MM.1S (cell line): ENCODE measurements around the gene ELP4.

ENCODE experiments used
- DNase-seq: peaks from one replicate; pipeline ENCODE4 v3.0.0-alpha.2; 2015
- H2AFZ ChIP-seq: fragments of 300-600 bp; sonication (generic); 2 replicates; pipeline ENCODE4 v1.6.0; 2016; ENCODE audit warnings: antibody characterized with exemption, low read length
- H3F3A ChIP-seq: fragments of 300-600 bp; sonication (generic); 2 replicates; pipeline ENCODE4 v1.6.1; 2016; ENCODE audit warnings: mild to moderate bottlenecking, antibody characterized with exemption, low read length, moderate library complexity, mixed read lengths; ENCODE audit not compliant: insufficient read depth
- H3K27ac ChIP-seq: fragments of 300-600 bp; sonication (generic); 2 replicates; pipeline ENCODE4 v1.5.1; 2016; ENCODE audit warnings: mild to moderate bottlenecking, low read length
- H3K27me3 ChIP-seq: fragments of 300-600 bp; sonication (generic); replicated peaks from 2 replicates; pipeline ENCODE4 v1.6.0; 2016; ENCODE audit warnings: low read length; ENCODE audit not compliant: insufficient read depth
- H3K36me3 ChIP-seq: fragments of 300-600 bp; sonication (generic); replicated peaks from 2 replicates; pipeline ENCODE4 v1.6.1; 2016; ENCODE audit warnings: mild to moderate bottlenecking, low read length, mixed read lengths; ENCODE audit not compliant: insufficient read depth
- H3K4me1 ChIP-seq: fragments of 300-600 bp; sonication (generic); 2 replicates; pipeline ENCODE4 v1.6.1; 2016; ENCODE audit warnings: low read length, mixed read lengths
- H3K4me2 ChIP-seq: fragments of 300-600 bp; sonication (generic); 2 replicates; pipeline ENCODE4 v1.6.0; 2016; ENCODE audit warnings: low read depth, low read length
- H3K4me3 ChIP-seq: fragments of 300-600 bp; sonication (generic); 2 replicates; pipeline ENCODE4 v1.5.1; 2016; ENCODE audit warnings: low read length, mixed read lengths
- H3K79me2 ChIP-seq: fragments of 300-600 bp; sonication (generic); 2 replicates; pipeline ENCODE4 v1.6.1; 2016; ENCODE audit warnings: mixed run types, low read length, mixed read lengths
- H3K9ac ChIP-seq: fragments of 300-600 bp; sonication (generic); 2 replicates; pipeline ENCODE4 v1.6.1; 2016; ENCODE audit warnings: low read length, mixed read lengths
- H3K9me2 ChIP-seq: fragments of 300-600 bp; sonication (generic); replicated peaks from 2 replicates; pipeline ENCODE4 v1.6.1; 2016; ENCODE audit warnings: mild to moderate bottlenecking, low read length, mixed read lengths; ENCODE audit not compliant: insufficient read depth
- H3K9me3 ChIP-seq: fragments of 300-600 bp; sonication (generic); replicated peaks from 2 replicates; pipeline ENCODE4 v1.6.1; 2016; ENCODE audit warnings: mild to moderate bottlenecking, low read length, mixed read lengths; ENCODE audit not compliant: insufficient read depth
- H4K20me1 ChIP-seq: fragments of 300-600 bp; sonication (generic); 2 replicates; pipeline ENCODE4 v1.6.1; 2016; ENCODE audit warnings: mild to moderate bottlenecking, low read length, moderate library complexity, mixed read lengths; ENCODE audit not compliant: insufficient read depth
- EZH2 ChIP-seq: fragments of 300-600 bp; sonication (generic); optimal IDR thresholded peaks from 2 replicates; pipeline ENCODE3; 2017; ENCODE audit warnings: low read depth, mild to moderate bottlenecking, antibody characterized with exemption, low read length, mixed read lengths
- EZH2phosphoT487 ChIP-seq: fragments of 300-600 bp; sonication (generic); IDR thresholded peaks from 2 replicates; pipeline ENCODE4 v1.6.1; 2018; ENCODE audit warnings: antibody characterized with exemption, low read length
- TF ChIP-seq, protein P1 (sequence below): fragments of 300-600 bp; sonication (generic); IDR thresholded peaks from 2 replicates; pipeline ENCODE4 v1.5.1; 2016; ENCODE audit warnings: antibody characterized with exemption, low read length, mixed read lengths

The ELP4 gene

DNA sequence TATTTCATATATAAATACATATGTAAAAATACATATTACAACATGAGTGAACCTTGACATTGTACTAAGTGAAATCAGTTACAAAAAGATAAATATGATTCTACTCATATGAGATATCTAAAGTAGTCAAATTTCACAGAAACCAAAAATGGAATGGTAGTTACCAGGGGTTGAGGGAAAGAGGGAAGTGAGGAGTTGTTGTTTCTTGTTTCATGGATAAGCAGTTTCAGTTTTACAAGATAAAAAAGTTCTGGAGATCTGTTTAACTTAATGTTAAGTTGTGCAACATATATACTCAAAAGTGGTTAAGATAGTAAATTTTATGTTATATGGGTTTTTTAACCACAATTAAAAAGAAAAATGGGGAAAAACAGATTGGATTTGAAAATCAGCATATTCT lies 107.7 kb downstream of the ELP4 start:
- Histone ChIP-seq H3K27ac (no peak overlapping the region), H3F3A (no peaks in the 10 kb centered on the region), H3K9me3 (no peaks in the 10 kb centered on the region), H3K4me3 (no peak overlapping the region), H2AFZ (no peak overlapping the region), H3K4me1 (no peaks in the 10 kb centered on the region), H3K27me3 (no peaks in the 10 kb centered on the region), H3K9me2 (no peaks in the 10 kb centered on the region), H3K4me2 (no peak overlapping the region), H4K20me1 (no peaks in the 10 kb centered on the region), H3K9ac (no peak overlapping the region), H3K36me3 (no peaks in the 10 kb centered on the region), H3K79me2 (no peaks in the 10 kb centered on the region)
- DNase-seq: no peak
- TF ChIP-seq, protein P1, sequence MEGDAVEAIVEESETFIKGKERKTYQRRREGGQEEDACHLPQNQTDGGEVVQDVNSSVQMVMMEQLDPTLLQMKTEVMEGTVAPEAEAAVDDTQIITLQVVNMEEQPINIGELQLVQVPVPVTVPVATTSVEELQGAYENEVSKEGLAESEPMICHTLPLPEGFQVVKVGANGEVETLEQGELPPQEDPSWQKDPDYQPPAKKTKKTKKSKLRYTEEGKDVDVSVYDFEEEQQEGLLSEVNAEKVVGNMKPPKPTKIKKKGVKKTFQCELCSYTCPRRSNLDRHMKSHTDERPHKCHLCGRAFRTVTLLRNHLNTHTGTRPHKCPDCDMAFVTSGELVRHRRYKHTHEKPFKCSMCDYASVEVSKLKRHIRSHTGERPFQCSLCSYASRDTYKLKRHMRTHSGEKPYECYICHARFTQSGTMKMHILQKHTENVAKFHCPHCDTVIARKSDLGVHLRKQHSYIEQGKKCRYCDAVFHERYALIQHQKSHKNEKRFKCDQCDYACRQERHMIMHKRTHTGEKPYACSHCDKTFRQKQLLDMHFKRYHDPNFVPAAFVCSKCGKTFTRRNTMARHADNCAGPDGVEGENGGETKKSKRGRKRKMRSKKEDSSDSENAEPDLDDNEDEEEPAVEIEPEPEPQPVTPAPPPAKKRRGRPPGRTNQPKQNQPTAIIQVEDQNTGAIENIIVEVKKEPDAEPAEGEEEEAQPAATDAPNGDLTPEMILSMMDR: no peak
- TF ChIP-seq EZH2 (no peak), EZH2phosphoT487 (no peak)

DNA sequence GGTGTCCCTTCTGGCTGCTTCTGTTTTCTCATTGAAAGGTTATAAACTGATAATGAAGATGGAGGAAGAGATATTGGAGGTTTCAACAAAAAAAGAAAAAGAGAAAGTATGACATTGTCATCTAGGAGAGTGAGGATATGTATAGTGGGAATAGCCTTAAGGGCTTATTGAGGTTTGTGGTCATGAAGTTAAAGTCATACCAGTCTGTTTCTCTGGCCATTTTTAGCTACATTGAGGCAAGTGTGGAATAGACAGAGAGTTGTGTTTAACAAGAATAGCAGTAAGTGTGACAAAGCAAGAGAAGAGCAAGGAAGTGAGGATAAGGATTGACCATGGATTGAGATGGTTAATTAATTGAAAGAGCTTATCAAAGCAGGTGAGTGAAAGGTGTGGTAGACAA lies 110.4 kb downstream of the ELP4 start:
- Histone ChIP-seq H3K9ac (no peak overlapping the region), H3K9me2 (no peaks in the 10 kb centered on the region), H2AFZ (no peak overlapping the region), H3K4me3 (no peak overlapping the region), H3K9me3 (no peaks in the 10 kb centered on the region), H3K79me2 (no peaks in the 10 kb centered on the region), H3K27me3 (no peaks in the 10 kb centered on the region), H4K20me1 (no peaks in the 10 kb centered on the region), H3F3A (no peaks in the 10 kb centered on the region), H3K27ac (no peak overlapping the region), H3K4me2 (no peak overlapping the region), H3K4me1 (no peaks in the 10 kb centered on the region), H3K36me3 (no peaks in the 10 kb centered on the region)
- DNase-seq: no peak
- TF ChIP-seq, protein P1: no peak
- no peak for TF ChIP-seq EZH2phosphoT487
- TF ChIP-seq EZH2: no peak

- H3K36me3 ChIP-seq: no peaks in the 10 kb centered on the region
- no peaks in the 10 kb centered on the region for H3F3A ChIP-seq
These were observed 110.9 kb downstream of the ELP4 start for GRCh38 chr11:31620434-31620833.

More at GRCh38 chr11:31620434-31620833, 110.9 kb downstream of the ELP4 start:
- no peak for DNase-seq
- H3K9me2 ChIP-seq: no peaks in the 10 kb centered on the region
- no peaks in the 10 kb centered on the region for H3K9me3 ChIP-seq
- no peak overlapping the region for H3K9ac ChIP-seq
- no peak overlapping the region for H2AFZ ChIP-seq
- H3K27me3 ChIP-seq: no peaks in the 10 kb centered on the region
- H4K20me1 ChIP-seq: no peaks in the 10 kb centered on the region
- H3K4me3 ChIP-seq: no peak overlapping the region
- no peaks in the 10 kb centered on the region for H3K79me2 ChIP-seq
- no peaks in the 10 kb centered on the region for H3K4me1 ChIP-seq
- no peak overlapping the region for H3K4me2 ChIP-seq
- H3K27ac ChIP-seq: no peak overlapping the region
- no peak for TF ChIP-seq EZH2
- no peak for TF ChIP-seq EZH2phosphoT487
- TF ChIP-seq, protein P1: no peak
